Bronchial epithelial cell (primary cell): ENCODE results near the gene SEMA4B. TPM values are rescaled to one million over a fixed set of nuclear protein-coding genes. Genes with fewer than 3 reads are reported as not detected.

Experiments used
- DNase-seq: peaks from one replicate; pipeline ENCODE4 v3.0.0-alpha.2; 2010; ENCODE audit warnings: low read depth
- FAIRE-seq: peaks from 2 replicates; lab custom pipeline; 2011; peaks lifted over from hg19 to GRCh38; lab: Jason Lieb, UNC
- H3K27me3 ChIP-seq: 2 replicates; pipeline ENCODE4 v1.5.1; 2011; ENCODE audit warnings: low read length; ENCODE audit not compliant: control insufficient read depth, insufficient read depth
- H3K36me3 ChIP-seq: 2 replicates; pipeline ENCODE4 v1.5.1; 2011; ENCODE audit warnings: low read length; ENCODE audit not compliant: control insufficient read depth, insufficient read depth
- H3K4me3 ChIP-seq: 2 replicates; pipeline ENCODE4 v1.5.1; 2011; ENCODE audit warnings: mild to moderate bottlenecking, low read depth, low read length, control low read depth
- CTCF ChIP-seq: IDR thresholded peaks from 2 replicates; pipeline ENCODE4 v1.5.1; 2011; ENCODE audit warnings: mild to moderate bottlenecking, moderate library complexity, low read length, control low read depth, inconsistent platforms; ENCODE audit not compliant: insufficient read depth, severe bottlenecking
- total RNA-seq: library from RNA; depleted of rRNA; stranded (reverse); fragments of >200 nt; gene quantifications from 2 replicates; pipeline ENCODE4 v1.2.1, GENCODE V29; 2014

SEMA4B gene
- total RNA-seq, 1 donor from 2014 or later: 90.6 TPM

- no peak overlapping the region for H3K4me3 ChIP-seq
- TF ChIP-seq CTCF: no peak
- no peaks in the 10 kb centered on the region for H3K27me3 ChIP-seq
- H3K36me3 ChIP-seq: no peaks in the 10 kb centered on the region
- DNase-seq (no peak), FAIRE-seq (no peak)
Measured at GRCh38 chr15:90165157-90165556, 36.0 kb upstream of the SEMA4B start.

- Histone ChIP-seq H3K4me3 (no peak overlapping the region), H3K36me3 (no peaks in the 10 kb centered on the region), H3K27me3 (no peaks in the 10 kb centered on the region)
- DNase-seq (peak; percentile 100), FAIRE-seq (peak; percentile 50)
- no peak for TF ChIP-seq CTCF
Measured at GRCh38 chr15:90165659-90166489, 35.3 kb upstream of the SEMA4B start.

- no peaks in the 10 kb centered on the region for H3K27me3 ChIP-seq
- no peaks in the 10 kb centered on the region for H3K36me3 ChIP-seq
- no peak for DNase-seq
- no peak for TF ChIP-seq CTCF
- H3K4me3 ChIP-seq: no peak overlapping the region
- FAIRE-seq: no peak
Measured at GRCh38 chr15:90167121-90167520, 34.0 kb upstream of the SEMA4B start.

GRCh38 chr15:90171623-90172022 is 29.5 kb upstream of the SEMA4B start:
- Histone ChIP-seq H3K27me3 (no peaks in the 10 kb centered on the region), H3K4me3 (no peak overlapping the region), H3K36me3 (no peaks in the 10 kb centered on the region)
- FAIRE-seq: no peak
- no peak for DNase-seq
- TF ChIP-seq CTCF: no peak

GRCh38 chr15:90173372-90173771 is 27.8 kb upstream of the SEMA4B start:
- TF ChIP-seq CTCF: no peak
- no peaks in the 10 kb centered on the region for H3K36me3 ChIP-seq
- H3K4me3 ChIP-seq: no peak overlapping the region
- no peaks in the 10 kb centered on the region for H3K27me3 ChIP-seq
- DNase-seq: no peak
- FAIRE-seq: no peak
